Ishikawa (cell line): ENCODE results near the gene AGT.

ENCODE experiments used
- EP300 ChIP-seq: IDR thresholded peaks from 2 replicates; pipeline ENCODE4 v1.6.1; 2012; ENCODE audit warnings: borderline replicate concordance
- FOXM1 ChIP-seq: IDR thresholded peaks from 2 replicates; pipeline ENCODE4 v1.6.1; 2012; ENCODE audit warnings: low read depth, borderline replicate concordance
- TCF12 ChIP-seq: IDR thresholded peaks from 2 replicates; pipeline ENCODE4 v1.6.1; 2012; ENCODE audit warnings: low read depth
- YY1 ChIP-seq: IDR thresholded peaks from 2 replicates; pipeline ENCODE4 v1.6.1; 2012; ENCODE audit warnings: low read depth
- ZBTB7A ChIP-seq: IDR thresholded peaks from 2 replicates; pipeline ENCODE4 v1.6.1; 2012; ENCODE audit warnings: low read depth
- TF ChIP-seq, protein P1 (sequence below): IDR thresholded peaks from 2 replicates; pipeline ENCODE4 v1.6.1; 2012; ENCODE audit warnings: low read depth, mild to moderate bottlenecking
- TF ChIP-seq, protein P2 (sequence below): IDR thresholded peaks from 2 replicates; pipeline ENCODE4 v1.6.1; 2012

DNA sequence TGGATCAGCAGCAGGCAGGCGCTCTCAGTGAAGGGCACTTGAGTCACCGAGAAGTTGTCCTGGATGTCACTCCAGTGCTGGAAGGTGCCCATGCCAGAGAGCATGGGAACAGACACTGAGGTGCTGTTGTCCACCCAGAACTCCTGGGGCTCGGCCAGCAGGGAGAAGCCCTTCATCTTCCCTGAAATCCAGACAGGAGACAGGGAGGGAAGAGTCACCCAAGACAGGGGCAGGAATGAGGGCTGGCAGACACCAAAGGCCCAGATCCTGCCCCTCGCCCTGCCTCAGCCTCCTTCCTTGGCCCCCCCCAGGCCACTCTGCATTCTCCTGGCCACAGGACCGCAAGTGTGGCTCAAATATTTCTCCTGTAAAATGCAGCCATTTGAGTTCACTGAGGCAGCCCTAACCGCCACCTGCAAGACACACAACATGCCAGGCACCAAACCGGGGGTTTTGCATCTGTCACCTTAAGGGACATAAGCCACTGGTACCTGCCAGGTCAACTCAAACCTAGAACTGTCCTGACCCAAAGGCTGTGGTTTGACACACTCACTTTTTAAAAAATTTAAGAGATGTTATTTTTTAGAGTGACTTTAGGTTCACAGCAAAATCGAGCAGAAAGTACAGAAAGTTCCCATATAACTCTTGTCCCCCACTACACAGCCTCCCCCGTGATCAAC lies 7.8 kb downstream of the AGT start:
- TF ChIP-seq FOXM1, result no peak
- TF ChIP-seq, protein P1, sequence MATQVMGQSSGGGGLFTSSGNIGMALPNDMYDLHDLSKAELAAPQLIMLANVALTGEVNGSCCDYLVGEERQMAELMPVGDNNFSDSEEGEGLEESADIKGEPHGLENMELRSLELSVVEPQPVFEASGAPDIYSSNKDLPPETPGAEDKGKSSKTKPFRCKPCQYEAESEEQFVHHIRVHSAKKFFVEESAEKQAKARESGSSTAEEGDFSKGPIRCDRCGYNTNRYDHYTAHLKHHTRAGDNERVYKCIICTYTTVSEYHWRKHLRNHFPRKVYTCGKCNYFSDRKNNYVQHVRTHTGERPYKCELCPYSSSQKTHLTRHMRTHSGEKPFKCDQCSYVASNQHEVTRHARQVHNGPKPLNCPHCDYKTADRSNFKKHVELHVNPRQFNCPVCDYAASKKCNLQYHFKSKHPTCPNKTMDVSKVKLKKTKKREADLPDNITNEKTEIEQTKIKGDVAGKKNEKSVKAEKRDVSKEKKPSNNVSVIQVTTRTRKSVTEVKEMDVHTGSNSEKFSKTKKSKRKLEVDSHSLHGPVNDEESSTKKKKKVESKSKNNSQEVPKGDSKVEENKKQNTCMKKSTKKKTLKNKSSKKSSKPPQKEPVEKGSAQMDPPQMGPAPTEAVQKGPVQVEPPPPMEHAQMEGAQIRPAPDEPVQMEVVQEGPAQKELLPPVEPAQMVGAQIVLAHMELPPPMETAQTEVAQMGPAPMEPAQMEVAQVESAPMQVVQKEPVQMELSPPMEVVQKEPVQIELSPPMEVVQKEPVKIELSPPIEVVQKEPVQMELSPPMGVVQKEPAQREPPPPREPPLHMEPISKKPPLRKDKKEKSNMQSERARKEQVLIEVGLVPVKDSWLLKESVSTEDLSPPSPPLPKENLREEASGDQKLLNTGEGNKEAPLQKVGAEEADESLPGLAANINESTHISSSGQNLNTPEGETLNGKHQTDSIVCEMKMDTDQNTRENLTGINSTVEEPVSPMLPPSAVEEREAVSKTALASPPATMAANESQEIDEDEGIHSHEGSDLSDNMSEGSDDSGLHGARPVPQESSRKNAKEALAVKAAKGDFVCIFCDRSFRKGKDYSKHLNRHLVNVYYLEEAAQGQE, result no peak
- no peak for TF ChIP-seq EP300
- TF ChIP-seq YY1, result no peak
- TF ChIP-seq, protein P2, sequence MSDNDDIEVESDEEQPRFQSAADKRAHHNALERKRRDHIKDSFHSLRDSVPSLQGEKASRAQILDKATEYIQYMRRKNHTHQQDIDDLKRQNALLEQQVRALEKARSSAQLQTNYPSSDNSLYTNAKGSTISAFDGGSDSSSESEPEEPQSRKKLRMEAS, result no peak
- TF ChIP-seq TCF12, result no peak
- TF ChIP-seq ZBTB7A, result no peak
